ENCODE results near the gene GNG2.

Gene GNG2

GRCh38 chr14:51860164-51860824 lies at the start of gene GNG2:
Gene GNG2, plus strand, starts transcription at chr14:51860612. Its CDS starts 90,067 bp downstream, at chr14:51950679.
- DNase-seq = peak; percentile 17

DNA sequence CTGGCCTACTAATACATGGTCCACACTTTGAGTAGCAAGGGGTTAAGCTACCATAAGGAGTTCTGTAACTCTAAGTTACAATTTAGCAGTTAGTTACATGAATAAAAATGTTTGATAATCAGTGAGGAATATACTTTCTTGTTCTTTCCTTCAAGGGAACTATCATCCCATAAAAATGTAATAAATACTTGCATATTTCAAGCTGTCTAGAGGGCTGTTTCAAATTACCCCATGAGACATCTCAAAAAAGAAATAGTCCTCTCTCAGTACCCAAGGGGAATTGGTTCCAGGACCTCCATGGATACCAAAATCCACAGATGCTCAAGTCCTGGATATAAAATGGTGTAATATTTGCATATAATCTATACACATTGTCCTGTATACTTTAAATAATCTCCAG lies 48.7 kb upstream of the GNG2 start:
- DNase-seq = no peak

- no peak for DNase-seq
These were observed 44.4 kb upstream of the GNG2 start for GRCh38 chr14:51816031-51816430.

- no peak for DNase-seq
These were observed 43.1 kb upstream of the GNG2 start for GRCh38 chr14:51817326-51817725.

DNA sequence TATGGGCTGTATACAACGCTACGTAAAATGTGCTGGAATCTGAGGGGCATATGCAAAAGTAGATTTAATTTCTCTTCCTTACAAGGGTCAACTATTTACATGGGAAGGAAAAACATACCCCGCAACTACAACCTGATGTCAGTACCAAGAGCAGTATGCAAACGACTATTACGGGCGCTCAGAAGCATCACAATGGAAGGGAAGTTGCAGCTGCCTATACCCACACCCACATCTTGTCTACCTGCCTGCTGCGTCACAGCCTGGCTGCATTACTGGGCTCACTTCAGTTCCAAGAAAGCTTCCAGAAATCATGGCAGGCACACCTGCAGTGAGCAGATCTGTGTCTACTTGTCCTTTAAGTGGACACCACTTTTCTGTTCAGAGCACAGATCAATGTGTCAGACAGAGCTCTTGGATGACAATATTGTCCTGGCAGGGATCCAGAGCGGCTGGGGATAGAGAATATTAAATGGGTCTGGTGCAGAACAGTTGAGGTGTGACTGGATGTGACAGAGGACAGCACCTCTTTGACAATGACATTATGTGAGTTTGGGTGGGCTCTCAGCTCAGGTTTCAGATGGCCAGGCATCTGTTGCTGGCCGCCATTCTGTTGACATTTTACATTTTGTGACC lies 41.5 kb upstream of the GNG2 start:
- no peak for DNase-seq

DNA sequence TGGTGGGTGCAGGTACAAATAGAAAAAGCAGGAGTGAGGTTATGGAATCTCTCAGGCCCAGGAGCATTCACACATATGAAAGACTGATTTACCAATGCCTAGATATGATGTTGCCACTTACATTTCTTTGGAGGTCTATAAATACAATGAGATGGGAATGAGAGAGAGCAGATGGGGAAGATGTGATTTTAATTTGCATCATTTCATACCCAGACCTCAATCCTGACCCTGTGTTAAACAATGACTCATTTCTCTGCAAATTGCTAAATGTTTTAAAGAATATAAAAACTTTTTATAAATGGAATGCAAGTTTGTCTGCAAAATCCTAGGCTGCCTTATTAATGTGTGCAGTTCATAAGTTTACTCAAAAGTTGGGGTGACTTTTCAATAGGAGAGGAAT lies 38.6 kb upstream of the GNG2 start:
- no peak for DNase-seq

DNA sequence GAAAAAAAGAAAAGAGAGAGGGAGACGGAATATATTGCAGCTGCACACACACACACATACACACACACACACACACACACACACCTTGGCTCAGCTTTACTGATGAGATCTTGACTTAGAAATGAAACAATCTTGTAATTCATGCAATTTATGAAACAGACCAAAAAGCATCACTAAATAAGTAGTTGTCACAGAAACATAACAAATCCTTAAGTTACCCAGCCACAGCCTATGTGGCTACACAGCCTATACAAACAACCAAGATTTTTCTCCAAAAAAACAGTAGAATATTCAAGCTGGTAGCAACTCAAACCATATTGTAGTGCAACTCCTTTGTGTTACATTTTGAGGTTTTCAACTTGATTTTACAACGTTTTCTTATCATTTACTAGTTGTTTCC lies 37.9 kb upstream of the GNG2 start:
- DNase-seq = no peak

- DNase-seq = no peak
These were observed 36.7 kb upstream of the GNG2 start for GRCh38 chr14:51823706-51824105.

DNA sequence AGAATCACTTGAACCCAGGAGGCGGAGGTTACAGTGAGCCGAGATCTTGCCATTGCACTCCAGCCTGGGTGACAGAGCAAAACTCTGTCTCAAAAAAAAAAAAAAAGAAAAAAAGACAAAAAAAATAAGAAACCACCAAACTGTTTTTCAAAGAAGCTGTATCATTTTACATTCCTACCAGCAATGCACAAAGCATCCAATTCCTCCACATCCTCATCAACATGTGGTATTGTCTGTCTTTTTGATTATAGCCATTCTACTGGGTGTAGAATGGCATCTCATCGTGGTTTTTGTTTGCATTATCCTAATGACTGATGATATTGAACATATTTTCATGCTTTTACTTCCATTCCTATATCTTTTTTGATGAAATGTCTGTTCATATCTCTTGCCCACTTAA lies 36.2 kb upstream of the GNG2 start:
- no peak for DNase-seq

GRCh38 chr14:51825926-51826325 lies 34.5 kb upstream of the GNG2 start:
- DNase-seq = no peak

GRCh38 chr14:51828017-51828797 lies 32.2 kb upstream of the GNG2 start:
- DNase-seq = no peak

GRCh38 chr14:51834240-51834639 lies 26.2 kb upstream of the GNG2 start:
- DNase-seq = no peak

DNA sequence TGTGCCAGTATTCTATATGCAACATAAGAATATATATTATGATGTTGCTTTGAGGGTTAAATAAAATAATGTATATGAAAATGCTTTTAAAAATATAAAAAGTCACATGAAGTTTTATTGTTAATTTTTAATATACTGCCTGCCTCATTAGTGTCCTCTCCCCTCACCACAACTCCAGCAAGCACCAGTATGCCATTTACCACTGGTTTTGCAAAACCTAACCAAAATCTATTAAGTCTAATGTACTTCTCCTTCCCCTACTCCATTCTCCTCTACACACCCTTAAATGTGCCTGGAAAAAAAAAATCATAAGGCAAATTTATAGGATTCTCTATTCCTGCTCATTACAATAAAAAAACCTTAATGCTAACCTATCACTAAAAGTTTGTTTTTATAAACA lies 24.0 kb upstream of the GNG2 start:
- DNase-seq = no peak

DNA sequence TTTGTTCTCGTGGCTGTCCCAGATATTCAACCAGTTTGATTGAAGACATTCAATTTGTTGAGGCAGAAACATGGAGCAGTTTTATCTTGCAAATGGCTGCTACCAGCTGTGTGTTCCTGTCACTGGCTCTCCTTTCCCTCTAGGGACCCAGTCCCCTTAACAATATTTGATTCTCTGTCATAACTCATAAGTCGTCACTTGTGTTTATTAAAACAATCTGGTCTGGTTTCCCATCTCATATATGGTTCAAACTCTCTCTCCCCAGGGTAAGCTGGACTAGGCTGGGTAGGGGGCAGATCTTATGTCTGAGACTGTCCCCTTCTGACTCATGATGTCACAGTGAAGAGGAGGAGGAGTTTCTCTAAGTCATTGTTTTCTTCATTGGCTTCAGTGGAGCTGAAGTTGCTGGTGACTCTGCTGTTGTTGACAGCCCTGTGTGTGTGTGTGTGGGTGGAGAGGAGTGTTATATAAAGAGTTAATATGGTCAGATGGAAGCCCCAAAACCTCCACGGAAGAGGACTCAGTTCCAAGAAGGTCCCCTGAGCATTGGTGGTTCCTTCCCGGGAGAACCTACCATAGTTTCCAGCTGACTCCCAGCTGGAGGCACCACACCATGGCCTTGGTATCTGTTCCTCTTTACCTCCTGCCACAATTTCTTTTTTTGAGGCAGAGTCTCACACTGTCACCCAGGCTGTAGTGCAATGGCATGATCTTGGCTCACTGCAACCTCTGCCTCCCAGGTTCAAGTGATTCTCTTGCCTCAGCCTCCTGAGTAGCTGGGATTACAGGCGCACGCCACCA lies 16.1 kb upstream of the GNG2 start:
- no peak for DNase-seq

DNA sequence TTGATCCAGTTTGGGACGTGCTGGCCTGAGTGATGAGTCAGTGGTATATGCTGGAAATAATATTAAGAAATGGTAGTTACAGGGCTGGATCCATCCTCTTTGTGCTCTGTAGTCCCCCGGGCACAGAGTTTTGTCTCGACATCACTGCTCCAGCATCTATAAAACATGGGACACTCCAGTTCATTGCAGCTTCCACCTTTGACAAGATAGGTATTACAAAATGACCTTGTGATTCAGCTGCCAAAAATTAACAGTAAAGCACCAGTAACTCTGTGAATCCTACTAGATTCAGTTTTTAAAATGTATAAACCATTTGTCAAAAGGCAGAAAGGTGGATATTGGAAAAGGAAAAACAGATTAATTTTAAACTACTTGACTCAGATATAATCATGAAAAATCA lies 14.6 kb upstream of the GNG2 start:
- DNase-seq = no peak

DNA sequence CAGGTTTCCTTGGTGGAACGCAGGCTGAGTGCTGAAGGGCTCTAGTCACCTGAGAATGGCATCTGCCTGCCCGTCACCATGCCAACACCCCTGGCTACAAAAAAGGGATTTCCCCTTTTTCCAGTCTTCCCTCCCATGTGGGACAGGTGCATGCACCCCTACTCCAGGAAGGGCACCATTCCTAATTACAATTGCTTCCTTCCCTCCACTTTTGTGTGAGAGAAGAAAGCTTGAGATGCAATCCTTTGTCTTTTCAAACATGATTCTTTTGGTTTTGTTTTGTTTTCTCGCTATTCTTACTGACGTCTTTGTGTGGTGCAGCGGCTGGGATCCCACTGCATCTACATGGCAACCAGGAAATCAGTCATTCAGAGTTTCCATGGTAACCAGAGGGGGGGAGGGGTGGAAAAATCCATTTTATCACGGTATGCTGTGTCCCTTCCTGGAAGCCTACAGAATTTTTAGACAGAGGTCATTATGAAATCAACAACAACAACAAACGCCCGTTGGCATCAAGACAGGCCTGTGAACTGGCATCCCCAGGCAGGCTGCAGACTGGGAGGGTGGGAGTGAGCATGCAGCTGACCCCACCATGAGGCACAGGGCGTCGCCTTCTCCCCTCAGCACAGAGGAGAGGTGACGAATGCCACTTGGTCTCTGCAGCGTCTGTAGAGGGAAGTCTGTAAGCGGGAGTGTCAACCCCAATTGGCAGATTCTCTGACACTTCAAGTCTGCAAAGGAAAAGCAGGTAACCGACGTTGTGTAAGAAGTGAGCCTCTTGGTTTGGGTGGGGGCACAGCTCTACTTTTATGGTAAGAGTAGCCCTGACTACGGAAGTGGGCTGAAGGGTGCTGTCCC lies 13.6 kb upstream of the GNG2 start:
- DNase-seq = no peak

- DNase-seq = no peak
These were observed 13.0 kb upstream of the GNG2 start for GRCh38 chr14:51847489-51847796.

- no peak for DNase-seq
These were observed 12.3 kb upstream of the GNG2 start for GRCh38 chr14:51848120-51848519.

- DNase-seq = no peak
These were observed 11.3 kb upstream of the GNG2 start for GRCh38 chr14:51849097-51849496.

DNA sequence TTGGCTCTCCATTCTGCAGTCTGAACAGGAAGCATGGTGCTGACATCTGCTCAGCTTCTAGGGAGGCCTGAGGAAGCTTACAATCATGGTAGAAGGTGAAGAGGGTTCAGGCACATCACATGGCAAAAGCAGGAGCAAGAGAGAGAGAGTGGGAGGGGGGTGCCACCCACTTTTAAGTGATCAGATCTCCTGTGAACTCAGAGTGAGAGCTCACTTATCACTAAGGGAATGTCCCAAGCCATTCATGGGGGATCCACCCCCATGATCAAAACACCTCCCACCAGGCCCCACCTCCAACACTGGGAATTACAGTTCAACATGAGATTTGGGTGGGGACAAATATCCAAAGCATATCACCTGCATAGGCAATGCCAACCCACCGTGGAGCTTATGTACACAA lies 9.8 kb upstream of the GNG2 start:
- DNase-seq = no peak

DNA sequence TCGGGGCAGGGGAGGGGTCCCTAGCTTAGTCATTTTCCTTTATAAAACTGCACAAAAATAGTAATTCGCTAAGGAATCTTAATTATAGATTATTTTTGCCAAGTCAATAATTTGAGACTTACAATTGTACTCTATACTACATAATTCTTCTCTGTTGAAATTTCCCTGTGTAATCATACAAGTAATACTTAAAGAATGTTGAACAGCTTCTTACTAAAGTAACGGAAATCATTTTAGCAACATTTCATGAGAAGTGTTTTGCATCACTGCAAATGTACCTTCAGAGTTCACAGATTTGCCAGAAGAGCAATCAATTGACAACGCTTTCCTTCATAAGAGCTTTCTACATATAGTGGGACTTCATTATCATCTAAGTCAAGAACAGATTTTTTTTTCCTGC lies 7.9 kb upstream of the GNG2 start:
- no peak for DNase-seq

DNA sequence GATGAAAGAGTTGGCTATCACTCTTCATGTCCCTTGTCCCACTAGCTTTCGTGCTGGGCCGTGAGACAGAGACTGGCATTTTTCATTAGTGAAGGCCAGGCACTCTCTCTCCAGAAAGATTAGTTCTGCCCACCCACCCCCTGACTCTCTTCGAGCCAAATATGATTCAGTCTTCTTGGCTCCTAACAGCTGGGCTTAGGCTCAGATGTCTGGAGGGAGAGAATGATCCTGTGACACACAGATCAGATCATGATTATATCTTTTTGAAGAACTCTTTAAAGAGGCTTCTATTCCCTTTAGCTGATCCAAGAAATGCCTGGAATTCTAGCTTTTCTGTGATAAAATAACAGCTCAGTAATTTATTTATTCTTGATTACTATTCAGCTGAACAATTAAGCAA lies 5.2 kb upstream of the GNG2 start:
- no peak for DNase-seq
